Stimulated activated CD4-positive, alpha-beta T cell treated with anti-CD3 and anti-CD28 coated beads, Interleukin-1b, Interleukin-23, amount 100 ng/mL, for 48 hours (primary cell): ENCODE data around the gene ARHGAP9.
A peak's percentile ranks its signal among the peaks of the same experiment; 100 is the strongest.
"Not testable (repeated sequence)": the region's sequence is repeated elsewhere in the genome, so short reads cannot be mapped to it uniquely, and the experiment has no call there.

Experiments
- DNase-seq: peaks from one replicate; pipeline ENCODE4 v3.0.0-alpha.2; 2020

ARHGAP9 gene

DNA sequence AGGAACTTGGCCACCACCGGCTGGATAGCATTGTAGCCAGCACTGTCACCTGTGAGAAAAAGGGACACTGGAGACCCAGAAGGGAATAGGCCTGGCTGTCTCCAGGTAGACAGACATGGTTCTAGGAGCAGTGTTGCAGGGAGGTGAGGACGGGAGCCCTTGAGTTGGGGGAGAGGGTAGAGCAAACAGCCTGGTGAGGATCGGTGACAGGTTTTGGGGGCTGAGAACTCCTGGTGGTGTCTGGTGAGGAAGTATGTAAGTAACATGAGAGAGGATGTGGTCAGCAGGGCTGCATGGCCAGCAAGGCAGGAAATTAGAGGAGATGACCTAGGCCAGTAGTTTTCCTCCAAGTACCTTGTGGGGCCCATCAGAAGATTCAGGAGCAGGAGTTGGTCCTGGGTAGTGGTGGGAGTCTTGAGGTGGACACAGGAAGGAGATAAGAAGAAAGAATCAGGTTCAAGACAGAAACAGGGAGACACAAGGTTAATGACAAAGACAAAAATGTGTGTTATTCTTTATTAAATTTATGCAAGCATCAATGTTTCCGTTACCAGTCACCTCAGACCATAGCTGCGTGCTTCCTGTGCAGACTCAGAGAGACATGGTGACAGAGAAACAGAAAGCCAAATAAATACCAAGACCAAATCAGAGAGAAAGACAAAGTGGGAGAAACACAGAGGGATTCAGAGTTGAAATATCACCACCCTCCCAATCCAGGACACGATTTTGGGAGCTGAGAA is at the start of gene ARHGAP9:
Gene ARHGAP9 (minus strand): TSS at position 491 of the 740 bp plus-strand sequence. CDS start 460 bp downstream, at position 31.
- peak; percentile 62 for DNase-seq

DNA sequence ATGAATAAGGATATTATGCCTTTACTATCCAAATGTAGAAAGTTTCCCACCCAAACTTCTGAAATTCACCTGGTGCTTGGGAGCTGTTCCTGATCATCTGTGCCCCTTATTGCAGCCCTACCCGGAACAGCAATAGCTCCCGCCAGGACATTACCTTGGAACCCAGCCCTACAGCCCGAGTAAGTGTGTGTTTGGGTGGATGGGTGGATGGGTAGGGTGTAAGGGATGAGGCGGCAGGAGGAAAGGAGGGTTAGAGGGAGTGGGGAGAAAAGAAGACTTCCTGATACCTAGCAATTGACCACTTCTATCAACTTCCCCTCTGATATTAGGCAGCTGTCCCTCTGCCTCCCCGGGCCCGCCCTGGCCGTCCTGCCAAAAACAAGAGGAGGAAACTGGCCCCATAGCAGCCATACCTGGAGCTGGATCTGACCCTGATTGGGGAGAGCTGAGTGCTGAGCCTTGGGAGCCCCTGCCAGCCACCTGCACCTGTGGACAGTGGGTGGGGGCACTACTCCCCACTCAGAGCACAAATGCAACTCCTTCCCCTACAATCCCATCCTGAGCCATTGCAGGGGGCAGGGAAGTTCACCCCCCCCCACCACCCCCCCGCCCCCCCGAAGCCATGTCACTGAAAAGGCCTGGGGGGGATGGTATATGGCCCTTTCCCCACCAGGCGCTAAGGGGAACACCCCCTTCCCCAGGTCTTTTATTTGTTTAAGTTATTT is 49.3 kb upstream of the ARHGAP9 start:
- no peak for DNase-seq

DNA sequence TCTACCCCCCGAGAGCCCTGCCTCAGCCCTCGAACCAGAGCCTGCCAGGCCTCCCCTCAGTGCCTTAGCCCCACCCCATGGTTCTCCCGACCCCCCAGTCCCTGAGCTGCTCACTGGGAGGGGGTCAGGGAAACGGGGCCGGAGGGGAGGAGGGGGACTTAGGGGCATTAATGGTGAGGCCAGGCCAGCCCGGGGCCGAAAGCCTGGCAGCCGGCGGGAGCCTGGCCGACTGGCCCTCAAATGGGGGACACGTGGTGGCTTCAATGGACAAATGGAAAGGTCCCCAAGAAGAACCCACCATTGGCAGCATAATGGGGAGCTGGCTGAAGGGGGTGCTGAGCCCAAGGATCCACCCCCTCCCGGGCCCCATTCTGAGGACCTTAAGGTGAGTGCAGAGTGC is 48.5 kb upstream of the ARHGAP9 start:
- DNase-seq: no peak

DNA sequence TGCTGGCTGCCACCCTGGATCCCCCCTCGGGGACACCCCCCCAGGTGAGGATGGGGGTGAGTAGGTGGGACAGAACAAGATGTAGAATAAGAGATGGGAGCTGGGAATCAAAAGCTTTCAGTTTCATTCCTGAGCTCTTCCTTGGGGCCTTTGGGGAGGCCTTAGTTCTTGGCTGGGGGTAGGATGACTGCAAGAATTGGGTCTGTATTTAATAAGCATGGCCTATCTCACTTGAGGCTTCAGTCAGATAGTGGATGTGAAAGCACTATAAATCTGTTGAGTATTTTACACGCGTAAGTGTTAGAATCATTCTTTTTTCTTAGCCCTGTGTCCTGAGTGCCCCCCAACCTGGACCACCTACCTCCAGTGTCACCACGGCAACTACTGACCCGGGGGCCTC is 47.5 kb upstream of the ARHGAP9 start:
- DNase-seq: no peak

GRCh38 chr12:57526477-57527126 is 46.9 kb upstream of the ARHGAP9 start:
- no peak for DNase-seq

- no peak for DNase-seq
Observed at GRCh38 chr12:57525615-57526383, 46.1 kb upstream of the ARHGAP9 start.

- no peak for DNase-seq
Observed at GRCh38 chr12:57524814-57525614, 45.3 kb upstream of the ARHGAP9 start.

DNA sequence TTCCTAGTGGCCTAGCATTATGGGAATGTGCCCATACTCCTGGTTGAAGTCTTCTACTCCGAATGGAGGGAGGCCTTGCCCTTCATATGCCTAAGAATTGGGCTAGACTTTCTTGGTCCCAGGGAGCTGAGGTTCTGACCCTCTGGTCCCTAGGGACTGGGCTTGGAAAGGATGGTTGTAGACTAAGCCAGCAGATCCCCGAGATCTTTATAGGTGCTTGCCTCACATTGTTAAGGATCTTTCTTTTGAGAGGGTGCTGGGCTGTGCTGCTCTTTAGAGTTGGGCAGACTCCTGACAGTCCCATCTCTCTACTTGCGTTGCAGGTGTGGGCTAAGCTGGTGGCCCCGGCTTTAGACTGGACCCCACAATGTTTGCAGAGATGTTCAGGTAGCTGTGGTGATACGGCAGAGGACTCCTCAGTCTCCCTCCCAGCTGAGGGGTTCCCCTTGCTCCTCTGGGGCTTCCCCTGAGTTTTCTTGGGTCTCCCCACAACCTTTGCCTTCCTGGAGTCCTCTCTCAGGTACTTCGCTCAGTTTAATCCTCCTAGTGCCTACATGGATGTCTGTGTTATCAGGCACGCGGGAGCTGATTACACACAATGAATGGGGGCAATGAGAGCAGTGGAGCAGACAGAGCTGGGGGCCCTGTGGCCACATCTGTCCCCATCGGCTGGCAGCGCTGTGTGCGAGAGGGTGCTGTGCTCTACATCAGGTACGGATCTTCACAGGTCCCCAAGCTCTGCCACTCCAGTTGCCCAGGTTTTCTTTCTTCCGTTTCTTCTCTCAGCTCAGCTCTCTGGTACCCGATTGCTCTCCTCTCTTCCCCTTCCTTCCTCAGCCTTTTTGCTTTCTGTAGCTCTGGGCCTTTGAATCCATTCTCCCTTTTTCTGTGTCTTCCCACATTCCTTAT is 44.3 kb upstream of the ARHGAP9 start:
- DNase-seq: no peak

DNA sequence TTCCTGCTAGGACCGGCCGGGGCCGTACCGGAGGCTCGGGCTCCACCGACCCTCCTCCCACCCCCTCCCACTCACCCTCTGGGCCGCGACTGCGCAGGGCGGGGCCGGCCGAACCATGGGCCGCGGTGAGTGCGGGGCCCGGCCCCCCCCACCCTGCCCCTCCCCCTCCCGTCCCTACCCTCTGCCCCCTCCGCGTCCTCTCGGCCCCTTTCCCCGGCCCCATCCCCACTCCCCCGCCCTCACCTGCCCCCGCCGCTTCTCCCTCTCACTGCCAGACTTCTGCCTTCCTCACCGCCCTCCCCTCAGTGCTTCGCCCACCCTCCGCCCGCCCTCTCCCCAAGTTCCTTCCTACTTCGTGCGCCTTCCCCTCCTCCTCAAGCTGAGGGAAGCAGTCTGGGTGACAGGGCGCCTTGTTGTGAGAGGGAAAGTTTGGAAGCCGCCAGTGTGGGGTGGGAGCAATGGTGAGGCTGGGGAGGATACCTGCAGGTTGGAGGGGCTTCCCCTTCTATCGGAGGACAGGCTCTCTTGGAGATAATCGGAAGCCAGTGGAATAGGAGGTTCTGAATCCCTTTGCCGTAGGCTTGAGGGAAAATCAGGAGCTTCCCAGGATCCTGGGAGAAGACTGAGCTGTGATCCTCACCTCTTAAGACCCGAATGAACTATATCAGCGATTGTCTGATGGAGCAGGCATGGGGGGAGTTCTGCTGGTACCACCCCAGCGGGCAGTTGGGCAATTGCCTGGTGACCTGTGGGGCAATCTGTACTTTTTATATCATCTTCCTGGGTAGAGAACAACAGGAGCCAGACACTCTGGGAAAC is 43.4 kb upstream of the ARHGAP9 start:
- DNase-seq: peak; percentile 43

DNA sequence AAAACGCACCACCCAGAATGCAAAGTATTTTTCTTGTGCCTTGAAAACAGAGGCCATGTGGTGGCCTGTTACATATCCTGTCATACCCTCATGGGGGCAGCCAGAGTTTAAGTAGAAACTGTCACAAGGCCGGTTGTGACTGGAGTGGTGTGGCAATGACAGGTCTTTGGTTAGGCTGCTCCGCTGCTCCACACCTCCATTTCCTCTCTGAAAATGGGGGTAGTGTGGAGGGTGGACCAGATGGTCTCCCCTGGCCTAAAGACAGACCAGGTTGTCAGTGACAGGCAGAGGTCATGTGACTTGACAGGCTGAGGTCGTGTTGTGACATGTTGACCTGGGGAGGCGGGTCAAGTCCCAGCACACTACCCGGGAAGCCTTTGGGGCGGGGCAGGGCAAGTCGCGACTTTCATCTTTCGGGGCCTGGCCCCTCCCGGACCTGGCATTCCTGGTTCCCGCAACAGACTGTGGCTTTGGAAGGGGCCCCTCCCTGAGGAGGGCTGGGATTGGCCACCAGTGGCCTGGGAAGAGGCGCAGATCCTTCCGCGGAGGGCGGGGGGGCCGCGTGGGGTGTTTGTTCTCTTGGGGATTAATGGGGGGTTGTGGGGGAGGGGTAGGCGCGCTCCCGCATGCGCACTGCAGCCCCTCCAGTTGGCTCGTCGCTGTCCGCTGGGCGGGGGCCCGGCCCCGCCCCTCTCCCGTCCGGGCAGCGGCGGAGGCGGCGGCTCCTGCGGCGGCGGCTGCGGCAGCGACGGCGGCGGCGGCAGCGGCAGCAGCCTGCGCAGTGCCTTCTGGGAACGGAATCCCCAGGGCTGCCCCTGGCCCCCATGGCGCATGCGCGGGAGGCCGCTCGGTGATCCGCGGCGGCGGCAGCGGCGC is 42.6 kb upstream of the ARHGAP9 start, which contains the start of gene MBD6:
Gene MBD6 (plus strand): TSS at position 814 of the 876 bp plus-strand sequence. CDS start 1,480 bp downstream, outside the sequence.
- peak; percentile 92 for DNase-seq

- no peak for DNase-seq
Observed at GRCh38 chr12:57521525-57522010, 41.9 kb upstream of the ARHGAP9 start.

DNA sequence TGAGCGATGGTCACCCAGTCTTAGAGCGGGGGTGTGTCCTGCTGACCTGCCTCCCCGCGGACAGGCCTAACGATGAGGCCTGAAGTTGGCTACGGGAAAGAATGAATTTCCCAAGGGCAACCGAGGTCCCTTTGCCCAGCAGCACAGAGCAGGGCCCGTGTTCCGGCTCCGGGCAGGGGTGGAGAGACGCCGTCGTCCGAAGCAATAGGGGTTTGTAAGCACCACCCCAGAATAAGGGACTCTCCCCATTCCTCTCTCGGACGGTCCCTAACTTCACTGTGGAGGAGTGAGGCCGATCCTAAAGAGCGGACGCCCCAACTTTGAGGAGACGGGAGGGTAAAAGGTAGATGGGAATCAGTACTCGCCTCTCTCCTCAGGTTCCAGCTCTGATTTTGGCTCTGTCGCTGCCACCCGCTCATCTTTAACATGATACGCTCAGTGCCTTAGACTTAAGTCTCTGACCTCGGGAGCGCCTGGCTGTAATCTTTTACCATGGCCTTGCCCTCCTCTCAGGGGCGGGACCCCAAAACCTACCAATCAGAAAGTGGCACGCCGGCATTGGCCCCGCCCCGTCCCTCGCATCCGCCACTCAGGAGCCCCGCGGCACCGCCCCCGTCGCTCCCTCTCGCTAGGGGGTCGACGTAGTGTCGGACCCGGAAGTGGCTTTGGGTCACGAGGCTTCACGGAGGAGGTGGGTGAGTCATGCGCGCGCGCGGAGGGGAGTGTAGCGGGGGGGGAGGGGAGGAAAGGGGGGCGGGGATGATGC is 40.6 kb upstream of the ARHGAP9 start, which contains the start of gene DDIT3:
Gene DDIT3 (minus strand): TSS at position 462 of the 766 bp plus-strand sequence. CDS start 3,108 bp downstream, outside the sequence.
- peak; percentile 100 for DNase-seq

DNA sequence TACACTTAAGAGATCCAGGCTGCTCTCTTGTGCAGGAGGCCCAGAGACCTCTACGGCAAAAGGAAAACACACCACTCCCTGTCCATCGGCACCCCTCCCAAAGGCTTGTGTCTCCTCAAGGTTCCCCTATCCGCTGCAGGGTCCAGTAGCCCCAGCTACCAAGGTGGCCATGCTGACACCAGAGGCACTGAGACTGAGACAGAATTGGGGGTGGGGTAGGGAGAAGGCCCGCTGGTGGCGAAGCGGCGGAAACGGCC is 40.1 kb upstream of the ARHGAP9 start:
- DNase-seq: no peak

DNA sequence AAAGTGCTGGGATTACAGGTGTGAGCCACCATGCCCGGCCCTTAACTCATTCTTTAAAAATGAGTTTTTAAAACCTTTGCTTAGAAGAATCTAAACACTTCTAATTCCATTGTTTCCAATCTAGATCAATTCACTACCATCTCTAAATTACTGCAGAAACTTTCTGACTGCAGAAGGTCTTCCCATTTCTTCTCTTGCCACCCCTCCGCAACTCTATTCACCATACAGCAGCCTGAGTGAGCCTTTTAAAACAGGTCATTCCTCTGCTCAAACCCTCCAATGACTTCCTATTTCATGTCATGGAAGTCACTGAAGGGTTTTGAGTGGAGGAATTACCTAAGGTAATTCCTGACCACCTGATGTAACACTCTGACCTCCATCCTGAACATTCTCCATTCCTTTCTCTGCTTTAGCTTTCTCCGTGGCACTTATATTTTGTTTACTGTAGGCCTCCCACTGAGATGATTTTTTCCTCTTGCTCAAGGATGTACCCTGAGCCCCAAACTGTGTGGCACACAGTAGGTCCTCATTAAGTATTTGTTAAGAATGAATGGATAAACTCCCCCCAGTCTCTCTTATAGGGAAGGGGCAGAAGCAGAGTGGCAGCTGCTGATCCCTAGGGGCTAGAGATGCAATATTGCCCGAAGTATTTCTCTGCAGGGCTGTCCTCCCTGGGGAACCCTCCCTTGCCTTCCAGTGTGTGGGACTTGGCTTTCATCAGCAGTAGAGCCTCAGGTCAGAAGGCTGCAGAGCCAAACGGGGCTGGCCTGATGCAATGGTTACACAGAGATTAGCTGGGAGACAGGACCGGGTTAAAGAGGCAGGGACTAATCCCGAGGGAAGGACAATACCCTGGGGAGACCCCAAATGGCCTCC is 39.5 kb upstream of the ARHGAP9 start:
- peak; percentile 25 for DNase-seq

DNA sequence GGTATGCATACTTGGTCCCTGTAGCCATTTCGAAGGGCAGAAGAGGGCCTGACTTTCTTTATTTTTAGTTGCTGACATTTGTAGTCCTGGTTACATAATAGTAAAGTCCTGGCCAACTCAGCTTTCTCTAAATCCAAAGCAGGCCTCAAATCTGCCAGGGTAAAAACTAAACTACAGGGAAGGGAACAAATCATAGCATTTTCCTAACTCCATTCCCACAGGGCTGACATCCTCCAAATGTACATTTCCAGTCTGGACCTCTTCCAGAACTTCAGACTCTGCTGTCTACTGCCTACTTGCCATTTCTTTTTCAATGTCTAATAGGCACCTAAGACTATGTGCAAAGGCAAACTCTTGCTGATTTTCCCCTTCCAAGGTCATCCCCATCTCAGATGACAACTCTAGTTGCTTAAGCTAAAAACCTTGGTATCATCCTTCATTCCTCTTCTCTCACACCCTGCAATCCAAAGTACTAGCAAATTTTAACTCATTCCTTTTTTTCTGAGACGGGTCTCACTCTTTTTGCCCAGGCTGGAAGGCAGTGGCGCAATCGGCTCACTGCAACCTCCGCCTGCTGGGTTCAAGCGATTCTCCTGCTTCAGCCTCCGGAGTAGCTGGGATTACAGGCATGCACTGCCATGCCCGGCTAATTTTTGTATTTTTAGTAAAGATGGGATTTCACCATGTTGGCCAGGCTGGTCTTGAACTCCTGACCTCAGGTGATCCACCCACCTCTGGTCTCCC is 38.7 kb upstream of the ARHGAP9 start:
- DNase-seq: no peak

- not testable (repeated sequence) for DNase-seq
Observed at GRCh38 chr12:57517718-57518117, 38.1 kb upstream of the ARHGAP9 start.
